Osteoblast (primary cell): Measurements from ENCODE around the gene NOL4L. TPM values are rescaled to one million over a fixed set of nuclear protein-coding genes. Genes with fewer than 3 reads are reported as not detected.

Experiments used
- DNase-seq: peaks from one replicate; pipeline ENCODE4 v3.0.0; 2011; ENCODE audit warnings: low spot score, mixed read lengths; ENCODE audit not compliant: insufficient read length; ENCODE audit errors: missing footprints
- H2AFZ ChIP-seq: 2 replicates; pipeline ENCODE4 v1.6.0; 2011; ENCODE audit warnings: mild to moderate bottlenecking, low read length
- H3K27ac ChIP-seq: 2 replicates; pipeline ENCODE4 v1.5.1; 2011; ENCODE audit warnings: mild to moderate bottlenecking, low read depth, low read length, moderate library complexity
- H3K27me3 ChIP-seq: 2 replicates; pipeline ENCODE4 v1.6.0; 2012; ENCODE audit warnings: mild to moderate bottlenecking, control low read depth, inconsistent platforms, low read length, moderate library complexity; ENCODE audit not compliant: insufficient read depth
- H3K36me3 ChIP-seq: 2 replicates; pipeline ENCODE4 v1.5.1; 2011; ENCODE audit warnings: mild to moderate bottlenecking, low read length, control low read depth, moderate library complexity; ENCODE audit not compliant: insufficient read depth
- H3K4me1 ChIP-seq: 2 replicates; pipeline ENCODE4 v1.5.1; 2011; ENCODE audit warnings: mild to moderate bottlenecking, low read length, control low read depth, moderate library complexity; ENCODE audit not compliant: insufficient read depth
- H3K4me2 ChIP-seq: 2 replicates; pipeline ENCODE4 v1.6.0; 2011; ENCODE audit warnings: mild to moderate bottlenecking, low read length; ENCODE audit not compliant: insufficient read depth
- H3K4me3 ChIP-seq: fragments of 200-600 bp; sonication (generic); 3 replicates; pipeline ENCODE4 v1.5.1; 2012; ENCODE audit warnings: mild to moderate bottlenecking, low read length, inconsistent platforms; ENCODE audit not compliant: insufficient read depth
- H3K79me2 ChIP-seq: 2 replicates; pipeline ENCODE4 v1.6.0; 2012; ENCODE audit warnings: mild to moderate bottlenecking, low read length, control low read depth, inconsistent platforms; ENCODE audit not compliant: insufficient read depth
- H3K9me3 ChIP-seq: 2 replicates; pipeline ENCODE4 v1.5.1; 2011; ENCODE audit warnings: low read depth, low read length, control low read depth
- H4K20me1 ChIP-seq: 2 replicates; pipeline ENCODE4 v1.6.0; 2012; ENCODE audit warnings: mild to moderate bottlenecking, low read length, control low read depth; ENCODE audit not compliant: insufficient read depth
- CTCF ChIP-seq: IDR thresholded peaks from 2 replicates; pipeline ENCODE4 v1.5.1; 2011; ENCODE audit warnings: mild to moderate bottlenecking, low read depth, low read length, moderate library complexity; ENCODE audit errors: extremely low read depth
- total RNA-seq: library from RNA; depleted of rRNA; stranded (reverse); fragments of >200 nt; gene quantifications from 2 replicates; pipeline ENCODE4 v1.2.3, GENCODE V29; 2012

Gene NOL4L
- total RNA-seq, 1 donor = 6.2 TPM

- DNase-seq = peak; percentile 83
- Histone ChIP-seq H3K4me1 (peaks cover 8% of the 10 kb centered on the region), H3K4me2 (no peak overlapping the region), H3K36me3 (peaks cover 95% of the 10 kb centered on the region), H3K4me3 (no peak overlapping the region), H3K27me3 (no peaks in the 10 kb centered on the region), H2AFZ (no peak overlapping the region), H3K9me3 (no peaks in the 10 kb centered on the region), H3K27ac (no peak overlapping the region), H3K79me2 (peaks cover 24% of the 10 kb centered on the region), H4K20me1 (peaks cover 29% of the 10 kb centered on the region)
- no peak for TF ChIP-seq CTCF
Measured at GRCh38 chr20:32433311-32434021, 151.7 kb downstream of the NOL4L start.

GRCh38 chr20:32432277-32432676, 152.9 kb downstream of the NOL4L start:
- H3K4me3 ChIP-seq = no peak overlapping the region
- TF ChIP-seq CTCF = no peak
- no peak overlapping the region for H2AFZ ChIP-seq
- H3K9me3 ChIP-seq = no peaks in the 10 kb centered on the region
- no peak for DNase-seq
- H3K79me2 ChIP-seq = peaks cover 27% of the 10 kb centered on the region
- no peak overlapping the region for H3K4me2 ChIP-seq
- H4K20me1 ChIP-seq = peaks cover 25% of the 10 kb centered on the region
- H3K4me1 ChIP-seq = no peaks in the 10 kb centered on the region
- no peaks in the 10 kb centered on the region for H3K27me3 ChIP-seq
- no peak overlapping the region for H3K27ac ChIP-seq
- H3K36me3 ChIP-seq = peaks cover 93% of the 10 kb centered on the region

- no peak for TF ChIP-seq CTCF
- no peaks in the 10 kb centered on the region for H3K9me3 ChIP-seq
- no peaks in the 10 kb centered on the region for H3K27me3 ChIP-seq
- H4K20me1 ChIP-seq = peaks cover 23% of the 10 kb centered on the region
- peaks cover 88% of the 10 kb centered on the region for H3K36me3 ChIP-seq
- no peak overlapping the region for H3K4me3 ChIP-seq
- no peaks in the 10 kb centered on the region for H3K4me1 ChIP-seq
- DNase-seq = no peak
- H2AFZ ChIP-seq = no peak overlapping the region
- H3K79me2 ChIP-seq = peaks cover 28% of the 10 kb centered on the region
- no peak overlapping the region for H3K27ac ChIP-seq
- no peak overlapping the region for H3K4me2 ChIP-seq
Measured at GRCh38 chr20:32431457-32431856, 153.7 kb downstream of the NOL4L start.

- Histone ChIP-seq H3K4me2 (no peak overlapping the region), H3K9me3 (no peaks in the 10 kb centered on the region), H2AFZ (no peak overlapping the region), H3K27ac (no peak overlapping the region), H3K4me1 (no peaks in the 10 kb centered on the region), H3K27me3 (no peaks in the 10 kb centered on the region), H3K36me3 (peaks cover 72% of the 10 kb centered on the region), H3K79me2 (peaks cover 37% of the 10 kb centered on the region), H3K4me3 (no peak overlapping the region), H4K20me1 (peaks cover 18% of the 10 kb centered on the region)
- TF ChIP-seq CTCF = no peak
- no peak for DNase-seq
Measured at GRCh38 chr20:32429745-32430360, 155.3 kb downstream of the NOL4L start.
